ENCODE measurements around the gene ZNF750.

The ZNF750 gene

GRCh38 chr17:82863941-82864712 is 24.3 kb upstream of the ZNF750 start:
- TF ChIP-seq CTCF (IDR thresholded peaks at IDR 0.05), result no peak
- H3K27ac ChIP-seq, result no peak overlapping the region
- no peaks in the 10 kb centered on the region for H3K36me3 ChIP-seq
- H3K27me3 ChIP-seq, result no peaks in the 10 kb centered on the region
- no peaks in the 10 kb centered on the region for H3K9me3 ChIP-seq
- no peak overlapping the region for H3K4me3 ChIP-seq (ENCODE audit: low read depth in 1 of 2, low read length in 1 of 2)
- peaks cover 19 to 20% of the 10 kb centered on the region in 2 experiments for H3K4me1 ChIP-seq (ENCODE audit: control insufficient read depth in 1 of 2, insufficient read depth in 1 of 2, low read depth in 1 of 2, low read length in 1 of 2)

DNA sequence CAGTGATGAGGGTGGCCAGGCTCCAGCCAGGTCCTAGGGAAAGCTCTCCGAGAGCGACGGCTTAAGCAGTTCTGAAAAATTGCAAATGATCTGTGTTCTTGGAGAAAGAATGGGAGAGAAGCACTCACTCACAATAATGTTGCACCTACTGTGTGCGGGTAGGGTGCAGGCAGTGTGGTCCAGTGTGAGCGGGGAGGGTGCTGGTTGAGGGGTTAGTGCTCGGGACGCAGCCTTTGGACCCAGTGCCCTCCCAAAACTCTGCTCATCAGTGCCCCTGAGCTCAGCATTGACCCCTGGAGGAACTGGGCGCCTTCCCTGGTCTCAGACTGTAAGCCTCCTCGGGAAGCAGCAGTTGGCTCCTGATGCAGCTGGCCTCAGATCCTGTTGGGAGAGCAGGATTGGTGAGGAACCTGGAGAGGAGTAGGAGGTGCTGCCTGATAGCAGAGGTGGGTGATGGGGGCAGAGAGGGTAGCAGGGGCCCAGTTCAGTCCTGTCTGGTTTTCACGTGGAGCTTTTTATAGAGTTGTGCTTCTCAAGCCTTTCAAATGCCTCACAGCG is 23.6 kb upstream of the ZNF750 start:
- no peaks in the 10 kb centered on the region for H3K36me3 ChIP-seq
- TF ChIP-seq CTCF (IDR thresholded peaks at IDR 0.05), result no peak
- H3K27ac ChIP-seq, result no peak overlapping the region
- no peak overlapping the region for H3K4me3 ChIP-seq (ENCODE audit: low read depth in 1 of 2, low read length in 1 of 2)
- H3K9me3 ChIP-seq, result no peaks in the 10 kb centered on the region
- no peaks in the 10 kb centered on the region for H3K27me3 ChIP-seq
- H3K4me1 ChIP-seq (ENCODE audit: control insufficient read depth in 1 of 2, insufficient read depth in 1 of 2, low read depth in 1 of 2, low read length in 1 of 2), result peaks cover 25 to 26% of the 10 kb centered on the region in 2 experiments

- Histone ChIP-seq H3K27me3 (no peaks in the 10 kb centered on the region), H3K4me1 (ENCODE audit: control insufficient read depth in 1 of 2, insufficient read depth in 1 of 2, low read depth in 1 of 2, low read length in 1 of 2) (peaks cover 26% of the 10 kb centered on the region in 2 experiments), H3K9me3 (no peaks in the 10 kb centered on the region), H3K27ac (no peak overlapping the region), H3K36me3 (no peaks in the 10 kb centered on the region), H3K4me3 (ENCODE audit: low read depth in 1 of 2, low read length in 1 of 2) (no peak overlapping the region)
- no peak for TF ChIP-seq CTCF (IDR thresholded peaks at IDR 0.05)
Observed at GRCh38 chr17:82862737-82863382, 23.0 kb upstream of the ZNF750 start.

DNA sequence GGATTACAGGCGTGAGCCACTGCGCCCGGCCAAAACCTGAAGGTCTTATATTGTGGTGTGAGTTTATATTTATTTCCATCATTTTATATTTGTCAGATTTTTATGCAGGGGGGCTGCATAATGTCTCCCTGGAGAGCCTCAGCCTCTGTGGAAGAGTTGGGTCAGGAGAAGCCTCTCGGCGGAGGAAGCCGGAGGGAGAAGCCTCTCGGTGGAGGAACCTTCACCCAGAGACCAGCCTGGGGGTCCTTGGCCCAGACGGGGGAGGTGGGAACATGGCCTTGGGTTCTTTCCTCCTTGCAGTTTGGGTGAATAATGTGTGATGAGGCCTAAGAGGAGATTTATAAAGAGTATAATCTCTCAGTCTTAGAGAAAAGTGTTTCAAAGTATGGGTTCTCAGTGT is 22.4 kb upstream of the ZNF750 start:
- H3K27me3 ChIP-seq, result no peaks in the 10 kb centered on the region
- no peak overlapping the region for H3K27ac ChIP-seq
- H3K9me3 ChIP-seq, result no peaks in the 10 kb centered on the region
- H3K4me1 ChIP-seq (ENCODE audit: control insufficient read depth in 1 of 2, insufficient read depth in 1 of 2, low read depth in 1 of 2, low read length in 1 of 2), result peaks cover 26% of the 10 kb centered on the region in 2 experiments
- H3K36me3 ChIP-seq, result no peaks in the 10 kb centered on the region
- TF ChIP-seq CTCF (IDR thresholded peaks at IDR 0.05), result no peak
- no peak overlapping the region for H3K4me3 ChIP-seq (ENCODE audit: low read depth in 1 of 2, low read length in 1 of 2)

DNA sequence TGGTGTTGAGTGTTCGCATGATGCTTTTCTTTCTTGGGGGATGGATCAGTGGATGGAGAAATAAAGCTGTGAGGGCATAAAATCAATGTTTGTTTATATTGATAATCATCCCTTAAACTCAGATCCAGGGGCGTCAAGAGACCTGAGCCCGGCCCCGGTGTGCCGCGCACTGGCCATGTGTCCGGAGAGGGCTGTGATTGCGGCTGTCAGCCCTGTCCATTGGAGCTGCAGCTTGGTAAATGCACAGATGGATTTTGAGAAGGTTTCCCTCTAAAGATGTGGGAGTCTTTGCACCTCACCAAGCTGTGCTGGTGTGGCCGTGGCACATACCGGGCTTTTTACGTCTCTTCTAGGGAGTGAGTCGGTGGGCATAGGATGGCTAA is 21.6 kb upstream of the ZNF750 start:
- H3K9me3 ChIP-seq, result no peaks in the 10 kb centered on the region
- no peak overlapping the region for H3K4me3 ChIP-seq (ENCODE audit: low read depth in 1 of 2, low read length in 1 of 2)
- H3K4me1 ChIP-seq (ENCODE audit: control insufficient read depth in 1 of 2, insufficient read depth in 1 of 2, low read depth in 1 of 2, low read length in 1 of 2), result peaks cover 26% of the 10 kb centered on the region in 2 experiments
- no peaks in the 10 kb centered on the region for H3K36me3 ChIP-seq
- no peaks in the 10 kb centered on the region for H3K27me3 ChIP-seq
- no peak for TF ChIP-seq CTCF (IDR thresholded peaks at IDR 0.05)
- H3K27ac ChIP-seq, result no peak overlapping the region
